OCI-LY7 (cell line): ENCODE measurements around the gene PTCH1. TPM values are rescaled to one million over a fixed set of nuclear protein-coding genes. Genes with fewer than 3 reads are reported as not detected.
A peak's percentile ranks its signal among the peaks of the same experiment; 100 is the strongest.

Source experiments
- BruUV-seq: library from RNA; stranded (reverse); fragments of 400-500 nt; replicated peaks from 2 replicates; lab custom pipeline; 2021; lab: Mats Ljungman, UMichigan
- CTCF ChIA-PET: fragments of 300-600 bp; sonication (Branson Sonifier 250); formaldehyde crosslinking; loops from one replicate; lab custom pipeline; 2022; ENCODE audit warnings: antibody characterized with exemption; ENCODE audit not compliant: unreplicated experiment; lab: Charles Lee
- POLR2A ChIA-PET: fragments of 300-600 bp; sonication (Branson Sonifier 250); formaldehyde crosslinking; loops from one replicate; lab custom pipeline; 2022; ENCODE audit warnings: antibody characterized with exemption; lab: Charles Lee
- DNase-seq: peaks from one replicate; pipeline ENCODE4 v3.0.0-alpha.2; 2015; ENCODE audit warnings: low spot score
- H2AFZ ChIP-seq: fragments of 200-600 bp; sonication (generic), shearing (Covaris generic); 2 replicates; pipeline ENCODE4 v1.6.1; 2014; ENCODE audit warnings: mild to moderate bottlenecking, antibody characterized with exemption, low read length, moderate library complexity
- H3K27ac ChIP-seq: fragments of 200-600 bp; sonication (generic); 2 replicates; pipeline ENCODE4 v1.5.1; 2014; ENCODE audit warnings: mixed run types, low read depth, mild to moderate bottlenecking, moderate library complexity, low read length, inconsistent platforms; ENCODE audit not compliant: poor library complexity, severe bottlenecking
- H3K36me3 ChIP-seq: fragments of 200-600 bp; sonication (generic); 2 replicates; pipeline ENCODE4 v1.6.1; 2014; ENCODE audit warnings: mild to moderate bottlenecking, antibody characterized with exemption, low read length, moderate library complexity, mixed read lengths; ENCODE audit not compliant: insufficient read depth
- H3K4me1 ChIP-seq: fragments of 200-600 bp; sonication (generic); 2 replicates; pipeline ENCODE4 v1.5.1; 2014; ENCODE audit warnings: mild to moderate bottlenecking, low read length; ENCODE audit not compliant: insufficient read depth, poor library complexity, severe bottlenecking
- H3K4me2 ChIP-seq: fragments of 200-600 bp; sonication (generic); 2 replicates; pipeline ENCODE4 v1.6.1; 2014; ENCODE audit warnings: mild to moderate bottlenecking, low read length
- H3K4me3 ChIP-seq: fragments of 200-600 bp; sonication (generic); 2 replicates; pipeline ENCODE4 v1.5.1; 2014; ENCODE audit warnings: mild to moderate bottlenecking, low read depth, low read length; ENCODE audit not compliant: poor library complexity, severe bottlenecking
- H3K79me2 ChIP-seq: fragments of 200-600 bp; sonication (generic); 2 replicates; pipeline ENCODE4 v1.6.1; 2016; ENCODE audit warnings: low read depth, mild to moderate bottlenecking, low read length, moderate library complexity, mixed read lengths; ENCODE audit not compliant: insufficient read depth
- H3K9me2 ChIP-seq: fragments of 200-600 bp; sonication (generic); 2 replicates; pipeline ENCODE4 v1.6.1; 2016; ENCODE audit warnings: mild to moderate bottlenecking, low read length, mixed read lengths; ENCODE audit not compliant: insufficient read depth
- H3K9me3 ChIP-seq: fragments of 200-600 bp; sonication (generic); 2 replicates; pipeline ENCODE4 v1.6.1; 2014; ENCODE audit warnings: mild to moderate bottlenecking, mixed run types, low read length, mixed read lengths
- H4K20me1 ChIP-seq: fragments of 200-600 bp; sonication (generic); 2 replicates; pipeline ENCODE4 v1.6.1; 2014; ENCODE audit warnings: mild to moderate bottlenecking, antibody characterized with exemption, low read length, moderate library complexity, mixed read lengths; ENCODE audit not compliant: insufficient read depth
- EZH2phosphoT487 ChIP-seq: fragments of 200-600 bp; sonication (generic); IDR thresholded peaks from 2 replicates; pipeline ENCODE4 v1.6.1; 2018; ENCODE audit warnings: low read depth, borderline replicate concordance, mild to moderate bottlenecking, mixed run types, antibody characterized with exemption, low read length, moderate library complexity, mixed read lengths
- intact Hi-C: fragments of 100-400 bp; cut with micrococcal nuclease; formaldehyde crosslinking; loops from one replicate; pipeline ENCODE4 v1.10.0; 2022; ENCODE audit not compliant: unreplicated experiment
- total RNA-seq, 2 experiments: library from RNA; depleted of rRNA in 1 of 2; stranded (reverse); fragments of >200 nt in 1 of 2; shearing (Covaris generic) in 1 of 2; gene quantifications; 2 replicates each; pipeline ENCODE4 v1.2.3, GENCODE V29; 2014 to 2022
- TF ChIP-seq, protein P1 (sequence below): fragments of 200-600 bp; sonication (generic); conservative IDR thresholded peaks from 2 replicates; pipeline ENCODE4 v1.5.1; 2014; ENCODE audit warnings: mild to moderate bottlenecking, antibody characterized with exemption, low read length, moderate library complexity, mixed read lengths

Gene PTCH1
- total RNA-seq, 2 experiments from 2014 or later = 13.1 to 36.1 TPM

DNA sequence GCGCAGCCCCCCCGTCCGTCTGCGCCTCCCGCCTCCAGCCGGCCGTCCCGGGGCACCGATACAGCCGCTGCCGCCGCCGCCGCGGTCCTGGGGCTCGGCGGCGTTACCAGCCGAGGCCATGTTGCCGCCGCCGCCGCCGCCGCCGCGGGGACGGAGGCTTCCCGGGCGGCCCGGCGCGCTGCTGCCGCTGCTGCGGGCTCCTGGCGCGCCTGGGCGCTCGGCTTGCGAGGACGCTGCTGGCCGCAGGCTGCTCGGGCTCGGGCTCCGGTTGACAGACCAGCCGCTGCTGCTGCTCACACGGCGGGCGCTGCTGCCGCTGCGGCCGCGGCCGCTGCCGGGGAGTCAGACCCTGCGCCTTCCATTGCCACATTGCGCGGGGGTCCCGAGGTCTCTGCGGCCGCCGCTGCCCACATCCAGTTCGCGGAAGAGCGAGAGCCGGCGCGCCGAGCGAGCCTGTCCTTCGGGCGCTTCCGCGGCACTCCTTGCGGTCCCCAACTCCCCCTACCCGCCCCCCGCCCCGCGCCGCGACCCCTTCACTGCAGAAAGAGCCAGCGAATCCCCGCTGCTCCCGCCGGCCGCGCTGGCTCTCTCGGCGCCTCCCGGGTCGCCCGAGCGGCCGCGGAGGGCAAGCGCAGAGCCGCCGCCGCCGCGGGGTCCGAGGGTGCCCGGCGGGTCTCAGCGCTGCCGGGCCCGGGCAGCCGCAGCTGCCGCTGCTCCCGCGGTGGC lies 8.4 kb downstream of the PTCH1 start:
- H4K20me1 ChIP-seq = peaks cover 18% of the 10 kb centered on the region
- intact Hi-C loops = loop anchor here (2.0 to 5.0 kb wide), 4 partner anchors 82 to 909 kb away; partner anchors contain the start of genes ERCC6L2 and ZNF367
- no peaks in the 10 kb centered on the region for H3K9me3 ChIP-seq
- no peak overlapping the region; the same call in 1 of the 2 replicates for H2AFZ ChIP-seq
- peak; percentile 55 for DNase-seq
- no TSS peak for BruUV-seq
- H3K4me1 ChIP-seq = peaks cover 32% of the 10 kb centered on the region
- no peak for TF ChIP-seq EZH2phosphoT487
- TF ChIP-seq, protein P1, sequence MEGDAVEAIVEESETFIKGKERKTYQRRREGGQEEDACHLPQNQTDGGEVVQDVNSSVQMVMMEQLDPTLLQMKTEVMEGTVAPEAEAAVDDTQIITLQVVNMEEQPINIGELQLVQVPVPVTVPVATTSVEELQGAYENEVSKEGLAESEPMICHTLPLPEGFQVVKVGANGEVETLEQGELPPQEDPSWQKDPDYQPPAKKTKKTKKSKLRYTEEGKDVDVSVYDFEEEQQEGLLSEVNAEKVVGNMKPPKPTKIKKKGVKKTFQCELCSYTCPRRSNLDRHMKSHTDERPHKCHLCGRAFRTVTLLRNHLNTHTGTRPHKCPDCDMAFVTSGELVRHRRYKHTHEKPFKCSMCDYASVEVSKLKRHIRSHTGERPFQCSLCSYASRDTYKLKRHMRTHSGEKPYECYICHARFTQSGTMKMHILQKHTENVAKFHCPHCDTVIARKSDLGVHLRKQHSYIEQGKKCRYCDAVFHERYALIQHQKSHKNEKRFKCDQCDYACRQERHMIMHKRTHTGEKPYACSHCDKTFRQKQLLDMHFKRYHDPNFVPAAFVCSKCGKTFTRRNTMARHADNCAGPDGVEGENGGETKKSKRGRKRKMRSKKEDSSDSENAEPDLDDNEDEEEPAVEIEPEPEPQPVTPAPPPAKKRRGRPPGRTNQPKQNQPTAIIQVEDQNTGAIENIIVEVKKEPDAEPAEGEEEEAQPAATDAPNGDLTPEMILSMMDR = no peak
- H3K9me2 ChIP-seq = no peaks in the 10 kb centered on the region
- H3K27ac ChIP-seq = peak overlapping the region; percentile 90
- H3K4me3 ChIP-seq = peak overlapping the region; percentile 82
- H3K36me3 ChIP-seq = no peaks in the 10 kb centered on the region
- H3K79me2 ChIP-seq = peaks cover 48% of the 10 kb centered on the region
- ChIA-PET POLR2A (interaction anchor here (0.6 to 1.7 kb wide), 6 partner anchors 10 to 190 kb away, joined by 3 to 6 read pairs (median 4); no protein-coding TSS in a partner anchor), CTCF (no interaction called here)
- H3K4me2 ChIP-seq = peak overlapping the region; percentile 89

DNA sequence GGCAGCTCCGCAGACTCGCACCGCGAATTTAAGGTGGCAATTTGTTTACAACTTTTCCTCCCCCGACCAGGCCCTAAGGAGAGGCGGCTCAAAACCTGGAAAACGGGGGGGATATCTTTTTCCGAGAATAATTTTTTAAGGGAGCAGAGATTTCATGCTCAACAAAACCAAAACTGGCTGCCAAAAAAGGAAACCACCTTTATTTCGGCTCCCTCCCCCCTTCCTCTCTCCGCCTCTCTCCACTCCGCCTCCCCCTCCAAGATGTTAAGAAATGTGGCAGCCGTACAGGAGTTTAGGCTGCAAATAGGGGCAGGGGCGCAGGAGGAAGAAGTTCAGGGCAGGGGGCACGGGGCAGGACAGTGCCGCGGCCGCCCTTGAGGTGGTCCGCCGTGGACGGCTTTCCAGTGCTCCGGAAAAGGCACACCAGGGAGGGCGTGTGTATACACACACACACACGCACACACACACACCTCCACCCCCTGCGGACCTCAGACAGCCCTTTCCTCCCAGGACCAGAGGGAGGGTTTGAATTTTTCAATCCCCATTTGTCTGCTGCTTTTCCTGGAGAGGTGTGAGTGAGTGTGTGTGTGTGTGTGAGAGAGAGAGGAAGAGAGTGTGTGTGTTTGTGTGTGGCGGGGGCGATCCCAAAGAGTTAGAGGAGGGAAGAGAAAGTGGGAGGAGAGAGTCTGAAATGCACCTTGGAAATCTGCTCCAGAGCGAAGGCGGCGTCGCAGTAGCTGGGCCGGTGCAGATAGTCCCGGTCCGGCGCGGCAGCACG lies 9.1 kb downstream of the PTCH1 start:
- peak; percentile 61 for DNase-seq
- Histone ChIP-seq H3K4me1 (peaks cover 39% of the 10 kb centered on the region), H3K4me3 (peak overlapping the region; percentile 82), H4K20me1 (peaks cover 26% of the 10 kb centered on the region), H3K9me3 (no peaks in the 10 kb centered on the region), H3K36me3 (no peaks in the 10 kb centered on the region), H3K4me2 (peak overlapping the region; percentile 89), H3K79me2 (peaks cover 56% of the 10 kb centered on the region), H3K27ac (peak overlapping the region; percentile 90), H2AFZ (peak overlapping the region; percentile 22; the same call in 1 of the 2 replicates), H3K9me2 (no peaks in the 10 kb centered on the region)
- no TSS peak for BruUV-seq
- ChIA-PET POLR2A (interaction anchor here (0.7 to 2.0 kb wide), 3 partner anchors 13 to 45 kb away, joined by 3 to 10 read pairs (median 3); no protein-coding TSS in a partner anchor), CTCF (no interaction called here)
- intact Hi-C loops = loop anchor here (2.0 to 5.0 kb wide), 4 partner anchors 81 to 910 kb away; partner anchors contain the start of genes ERCC6L2 and ZNF367
- TF ChIP-seq, protein P1 = no peak
- no peak for TF ChIP-seq EZH2phosphoT487
